HepG2 (cell line): Measurements from ENCODE around the gene NUP62. TPM values are rescaled to one million over a fixed set of nuclear protein-coding genes. Genes with fewer than 3 reads are reported as not detected.
A peak's percentile ranks its signal among the peaks of the same experiment; 100 is the strongest.

Source experiments
- ATAC-seq: fragments of 200-7000 bp; cut with Tn5 transposase; 3 replicates; pipeline ENCODE4 v1.9.1; 2020; ENCODE audit warnings: mild to moderate bottlenecking, moderate library complexity
- BruUV-seq: library from RNA; stranded (reverse); fragments of 400-500 nt; replicated peaks from 2 replicates; lab custom pipeline; 2021; lab: Mats Ljungman, UMichigan
- CTCF ChIA-PET: fragments of 300-600 bp; formaldehyde crosslinking; extraction: SDS; loops from one replicate; lab custom pipeline; 2021; ENCODE audit warnings: low total read pairs, inconsistent platforms, low intra/inter-chr PET ratio; lab: Yijun Ruan, JAX
- POLR2A ChIA-PET: fragments of 350-600 bp; sonication (Branson Sonifier 250); formaldehyde crosslinking; loops from one replicate; lab custom pipeline; 2020; ENCODE audit warnings: antibody characterized with exemption, inconsistent platforms; lab: Yijun Ruan, JAX
- DNase-seq: peaks from one replicate; pipeline ENCODE4 v3.0.0-alpha.2; 2015; ENCODE audit warnings: low spot score
- FAIRE-seq: peaks from 3 replicates; lab custom pipeline; 2011; peaks lifted over from hg19 to GRCh38; lab: Jason Lieb, UNC
- H2AFZ ChIP-seq: one replicate; pipeline ENCODE4 v1.6.1; 2011; ENCODE audit warnings: low read length, inconsistent platforms
- H3K27ac ChIP-seq: fragments of 300-600 bp; 3 replicates; pipeline ENCODE4 v1.8.0; 2011; ENCODE audit warnings: mixed run types, mild to moderate bottlenecking, mixed read lengths, low read length, inconsistent platforms; ENCODE audit not compliant: insufficient read depth; ENCODE audit errors: extremely low read length
- H3K27me3 ChIP-seq, 2 experiments: fragments of 200-600 bp in 1 of 2; 2 replicates in 1 of 2; 3 replicates in 1 of 2; pipeline versions ENCODE4 v1.6.0 to v1.8.0; 2011; ENCODE audit warnings: low read length in 2 of 2, mild to moderate bottlenecking in 2 of 2, moderate library complexity in 2 of 2, inconsistent platforms in 1 of 2; ENCODE audit not compliant: insufficient read depth in 2 of 2, control insufficient read depth in 1 of 2
- H3K36me3 ChIP-seq, 2 experiments: fragments of 200-600 bp in 1 of 2; replicated peaks in 1 of 2; 2 replicates in 1 of 2; 3 replicates in 1 of 2; pipeline versions ENCODE4 v1.5.1 to v1.8.0; 2011; ENCODE audit warnings: low read length in 2 of 2, inconsistent platforms in 1 of 2; ENCODE audit not compliant: insufficient read depth in 2 of 2, control insufficient read depth in 1 of 2
- H3K4me1 ChIP-seq: 2 replicates; pipeline ENCODE4 v1.5.1; 2012; ENCODE audit warnings: low read length, inconsistent platforms; ENCODE audit not compliant: insufficient read depth
- H3K4me2 ChIP-seq: 2 replicates; pipeline ENCODE4 v1.6.0; 2011; ENCODE audit warnings: low read depth, low read length, inconsistent platforms
- H3K4me3 ChIP-seq, 3 experiments: fragments of 200-600 bp in 1 of 3; sonication (generic), shearing (Covaris generic) in 1 of 3; replicated peaks in 1 of 3; 2 replicates each; pipeline ENCODE4 v1.5.1; 2011 to 2016; ENCODE audit warnings: low read length in 3 of 3, inconsistent platforms in 2 of 3, low read depth in 2 of 3, mild to moderate bottlenecking in 2 of 3, control low read depth in 1 of 3, mixed read lengths in 1 of 3; ENCODE audit not compliant: insufficient read depth in 1 of 3
- H3K79me2 ChIP-seq: one replicate; pipeline ENCODE4 v1.6.1; 2011; ENCODE audit warnings: low read length, inconsistent platforms; ENCODE audit not compliant: insufficient read depth
- H3K9ac ChIP-seq: 2 replicates; pipeline ENCODE4 v1.6.0; 2011; ENCODE audit warnings: mild to moderate bottlenecking, low read depth, low read length, inconsistent platforms; ENCODE audit not compliant: insufficient read depth
- H3K9me3 ChIP-seq: 2 replicates; pipeline ENCODE4 v1.5.1; 2012; ENCODE audit warnings: mild to moderate bottlenecking, low read length
- H4K20me1 ChIP-seq: 2 replicates; pipeline ENCODE4 v1.6.0; 2011; ENCODE audit warnings: inconsistent platforms, mild to moderate bottlenecking, low read length, moderate library complexity; ENCODE audit not compliant: insufficient read depth
- AGO2 ChIP-seq: fragments of 200-400 bp; formaldehyde crosslinking; optimal IDR thresholded peaks from 2 replicates; pipeline ENCODE3; 2017; ENCODE audit warnings: mild to moderate bottlenecking, low read depth, low read length, moderate library complexity
- AKAP8 ChIP-seq: sonication (generic); formaldehyde crosslinking; IDR thresholded peaks from 2 replicates; pipeline ENCODE4 v1.5.1; 2020; ENCODE audit warnings: mild to moderate bottlenecking, missing genetic modification reagents
- KDM5B ChIP-seq: sonication (generic); formaldehyde crosslinking; IDR thresholded peaks from 2 replicates; pipeline ENCODE4 v1.4.0; 2020; ENCODE audit warnings: missing genetic modification reagents, mild to moderate bottlenecking, borderline replicate concordance
- NR2F1 ChIP-seq, 2 experiments: fragments of 450-650 bp in 1 of 2; formaldehyde crosslinking in 1 of 2; IDR thresholded peaks; 2 replicates each; pipeline versions ENCODE4 v1.5.0 to v1.6.1; 2016 to 2020; ENCODE audit warnings: mild to moderate bottlenecking in 1 of 2, missing compliant biosample characterization in 1 of 2, missing genetic modification reagents in 1 of 2, moderate library complexity in 1 of 2
- RBFOX2 ChIP-seq: fragments of 200-400 bp; formaldehyde crosslinking; IDR thresholded peaks from 2 replicates; pipeline ENCODE4 v1.6.1; 2017; ENCODE audit warnings: low read depth, mild to moderate bottlenecking, low read length
- ZNF205 ChIP-seq: IDR thresholded peaks from 2 replicates; pipeline ENCODE4 v1.6.1; 2018; ENCODE audit warnings: missing biosample characterization, missing genetic modification reagents
- ZNF225 ChIP-seq: sonication (generic); formaldehyde crosslinking; IDR thresholded peaks from 2 replicates; pipeline ENCODE4 v1.4.0; 2020; ENCODE audit warnings: mild to moderate bottlenecking, missing genetic modification reagents
- ZNF333 ChIP-seq: sonication (generic); formaldehyde crosslinking; IDR thresholded peaks from 2 replicates; pipeline ENCODE4 v1.4.0; 2020; ENCODE audit warnings: mild to moderate bottlenecking, missing genetic modification reagents, borderline replicate concordance
- ZNF660 ChIP-seq: sonication (generic); formaldehyde crosslinking; IDR thresholded peaks from 2 replicates; pipeline ENCODE4 v1.5.1; 2020; ENCODE audit warnings: mild to moderate bottlenecking, low read depth, missing genetic modification reagents, borderline replicate concordance
- ZNF781 ChIP-seq: sonication (generic); formaldehyde crosslinking; IDR thresholded peaks from 2 replicates; pipeline ENCODE4 v1.5.1; 2020; ENCODE audit warnings: borderline replicate concordance, mild to moderate bottlenecking, missing genetic modification reagents; ENCODE audit errors: not compliant biosample characterization
- ZNF792 ChIP-seq: IDR thresholded peaks from 2 replicates; pipeline ENCODE4 v1.6.1; 2016
- WGBS: methylation state at CpG from one replicate; pipeline ENCODE4 v1.1.6; 2017; ENCODE audit warnings: low lambda C conversion rate; 5-methylcytosine and 5-hydroxymethylcytosine counted together
- in situ Hi-C: cut with HindIII; loops from 2 replicates; pipeline ENCODE4 v1.10.0; 2017; ENCODE audit warnings: low pct_unique_long_range_greater_than_20kb; ENCODE audit not compliant: extremely low pct_ligation_motif_present
- intact Hi-C: fragments of 100-400 bp; cut with micrococcal nuclease; formaldehyde crosslinking; loops from one replicate; pipeline ENCODE4 v1.10.0; 2022; ENCODE audit not compliant: unreplicated experiment
- polyA plus RNA-seq, 8 experiments: library from polyadenylated mRNA; depleted of rRNA in 3 of 8; stranded (reverse) in 7 of 8; unstranded in 1 of 8; fragments of >200 nt; fragmentation: Illumina TruSeq in 4 of 8; extraction: Trizol in 4 of 8; gene quantifications; 2 replicates each; pipeline versions ENCODE4 v1.2.1 to v1.2.3, GENCODE V29; 2011 to 2016; ENCODE audit warnings: low read depth in 4 of 8, missing spikeins in 1 of 8, mixed read lengths in 1 of 8; ENCODE audit not compliant: insufficient read depth in 1 of 8
- total RNA-seq, 5 experiments: library from RNA; depleted of rRNA; stranded (reverse); fragments of >200 nt; fragmentation: Illumina TruSeq; extraction: Trizol; gene quantifications; 2 replicates each; pipeline ENCODE4 v1.2.3, GENCODE V29; 2016; ENCODE audit warnings: low read depth in 1 of 5
- TF ChIP-seq, protein P1 (sequence below): sonication (generic); formaldehyde crosslinking; IDR thresholded peaks from 2 replicates; pipeline ENCODE4 v1.4.0; 2020; ENCODE audit warnings: missing genetic modification reagents
- TF ChIP-seq, protein P2 (sequence below): sonication (generic); formaldehyde crosslinking; IDR thresholded peaks from 2 replicates; pipeline ENCODE4 v1.5.0; 2020; ENCODE audit warnings: mild to moderate bottlenecking, missing genetic modification reagents
- TF ChIP-seq, protein P3 (sequence below): IDR thresholded peaks from 2 replicates; pipeline ENCODE4 v1.6.1; 2016

NUP62 gene
- total and polyA plus RNA-seq, 2 of the 13 experiments (the other 11 are each of a cell fraction or from before 2014, with no cell fraction given): 16.5 to 41.5 TPM

DNA sequence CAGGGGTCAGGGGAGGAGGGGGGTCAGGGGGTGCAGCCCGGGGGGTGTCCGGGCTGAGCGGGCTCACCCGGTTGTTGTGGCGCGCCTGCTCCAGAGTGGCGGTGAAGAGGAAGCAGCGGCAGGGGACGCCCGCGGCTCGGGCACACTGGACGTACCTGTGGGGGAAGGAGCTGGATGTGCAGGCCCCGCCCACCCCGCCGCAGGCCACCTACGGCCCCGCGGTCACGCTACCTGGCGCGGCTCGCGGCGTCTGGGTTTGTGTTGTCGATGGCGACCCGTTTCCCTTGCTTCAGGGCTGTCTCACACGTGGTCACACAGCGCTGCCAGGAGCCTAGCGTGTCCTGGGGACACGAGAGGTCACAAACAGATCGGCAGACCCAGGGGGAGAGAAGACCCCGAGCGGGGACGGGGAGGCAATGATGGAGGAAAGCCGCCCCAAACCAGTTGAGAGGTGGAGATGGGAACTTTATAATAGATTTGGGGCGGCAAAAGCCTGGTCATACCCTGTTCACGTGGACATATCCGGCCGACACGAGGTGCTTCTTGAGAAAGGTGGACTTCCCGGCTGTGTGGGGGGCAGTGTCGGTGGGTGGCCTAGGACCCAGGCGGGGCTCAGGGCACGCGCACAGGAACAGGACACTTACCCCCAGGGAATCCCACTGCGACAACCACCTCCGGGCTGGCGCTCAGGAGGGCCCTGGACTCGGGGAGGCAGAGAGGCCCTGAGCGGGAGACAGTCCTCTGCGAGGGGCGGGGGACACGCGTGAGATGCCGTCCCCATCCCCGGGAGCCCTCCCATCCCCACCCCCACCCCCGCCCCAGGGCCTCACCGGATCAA, 67.5 kb downstream of the NUP62 start:
- intact Hi-C loops: no loop called here
- Histone ChIP-seq H3K9ac (no peak overlapping the region), H3K9me3 (no peaks in the 10 kb centered on the region), H3K79me2 (peaks cover 16% of the 10 kb centered on the region), H3K27ac (no peak overlapping the region), H3K4me1 (peaks cover 27% of the 10 kb centered on the region), H3K4me3 (no peak overlapping the region), H3K4me2 (no peak overlapping the region), H2AFZ (no peak overlapping the region), H3K36me3 (peaks cover 26 to 60% of the 10 kb centered on the region in 2 experiments), H4K20me1 (peaks cover 6% of the 10 kb centered on the region), H3K27me3 (no peaks in the 10 kb centered on the region; a peak in 1 of 5 replicates)
- WGBS: 97% methylated on average over 40 of the region's 60 CpGs
- CTCF ChIA-PET: no interaction called here
- in situ Hi-C loops: no loop called here
- no TSS peak for BruUV-seq
- POLR2A ChIA-PET: interaction anchor here (1.1 to 1.3 kb wide), 2 partner anchors 8 to 11 kb away, joined by 3 to 4 read pairs; no protein-coding TSS in a partner anchor
- FAIRE-seq (no peak), ATAC-seq (no peak), DNase-seq (no peak)
- TF ChIP-seq ZNF205 (CRISPR knock-in tag) (no peak), KDM5B (no peak), ZNF781 (no peak), AKAP8 (CRISPR knock-in tag) (peak; percentile 70; the same call in 1 of the 2 replicates), ZNF333 (no peak), AGO2 (peak; percentile 54), RBFOX2 (peak; percentile 62; the same call in 1 of the 2 replicates), ZNF660 (CRISPR knock-in tag) (no peak), ZNF225 (CRISPR knock-in tag) (no peak), NR2F1 (CRISPR knock-in tag; IDR thresholded peaks at IDR 0.05) (no peak), ZNF792 (CRISPR knock-in tag) (no peak)
- TF ChIP-seq, protein P1, sequence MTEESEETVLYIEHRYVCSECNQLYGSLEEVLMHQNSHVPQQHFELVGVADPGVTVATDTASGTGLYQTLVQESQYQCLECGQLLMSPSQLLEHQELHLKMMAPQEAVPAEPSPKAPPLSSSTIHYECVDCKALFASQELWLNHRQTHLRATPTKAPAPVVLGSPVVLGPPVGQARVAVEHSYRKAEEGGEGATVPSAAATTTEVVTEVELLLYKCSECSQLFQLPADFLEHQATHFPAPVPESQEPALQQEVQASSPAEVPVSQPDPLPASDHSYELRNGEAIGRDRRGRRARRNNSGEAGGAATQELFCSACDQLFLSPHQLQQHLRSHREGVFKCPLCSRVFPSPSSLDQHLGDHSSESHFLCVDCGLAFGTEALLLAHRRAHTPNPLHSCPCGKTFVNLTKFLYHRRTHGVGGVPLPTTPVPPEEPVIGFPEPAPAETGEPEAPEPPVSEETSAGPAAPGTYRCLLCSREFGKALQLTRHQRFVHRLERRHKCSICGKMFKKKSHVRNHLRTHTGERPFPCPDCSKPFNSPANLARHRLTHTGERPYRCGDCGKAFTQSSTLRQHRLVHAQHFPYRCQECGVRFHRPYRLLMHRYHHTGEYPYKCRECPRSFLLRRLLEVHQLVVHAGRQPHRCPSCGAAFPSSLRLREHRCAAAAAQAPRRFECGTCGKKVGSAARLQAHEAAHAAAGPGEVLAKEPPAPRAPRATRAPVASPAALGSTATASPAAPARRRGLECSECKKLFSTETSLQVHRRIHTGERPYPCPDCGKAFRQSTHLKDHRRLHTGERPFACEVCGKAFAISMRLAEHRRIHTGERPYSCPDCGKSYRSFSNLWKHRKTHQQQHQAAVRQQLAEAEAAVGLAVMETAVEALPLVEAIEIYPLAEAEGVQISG (CRISPR knock-in tag): no peak
- TF ChIP-seq, protein P2, sequence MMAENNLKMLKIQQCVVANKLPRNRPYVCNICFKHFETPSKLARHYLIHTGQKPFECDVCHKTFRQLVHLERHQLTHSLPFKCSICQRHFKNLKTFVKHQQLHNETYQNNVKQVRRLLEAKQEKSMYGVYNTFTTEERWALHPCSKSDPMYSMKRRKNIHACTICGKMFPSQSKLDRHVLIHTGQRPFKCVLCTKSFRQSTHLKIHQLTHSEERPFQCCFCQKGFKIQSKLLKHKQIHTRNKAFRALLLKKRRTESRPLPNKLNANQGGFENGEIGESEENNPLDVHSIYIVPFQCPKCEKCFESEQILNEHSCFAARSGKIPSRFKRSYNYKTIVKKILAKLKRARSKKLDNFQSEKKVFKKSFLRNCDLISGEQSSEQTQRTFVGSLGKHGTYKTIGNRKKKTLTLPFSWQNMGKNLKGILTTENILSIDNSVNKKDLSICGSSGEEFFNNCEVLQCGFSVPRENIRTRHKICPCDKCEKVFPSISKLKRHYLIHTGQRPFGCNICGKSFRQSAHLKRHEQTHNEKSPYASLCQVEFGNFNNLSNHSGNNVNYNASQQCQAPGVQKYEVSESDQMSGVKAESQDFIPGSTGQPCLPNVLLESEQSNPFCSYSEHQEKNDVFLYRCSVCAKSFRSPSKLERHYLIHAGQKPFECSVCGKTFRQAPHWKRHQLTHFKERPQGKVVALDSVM (CRISPR knock-in tag): no peak
- TF ChIP-seq, protein P3, sequence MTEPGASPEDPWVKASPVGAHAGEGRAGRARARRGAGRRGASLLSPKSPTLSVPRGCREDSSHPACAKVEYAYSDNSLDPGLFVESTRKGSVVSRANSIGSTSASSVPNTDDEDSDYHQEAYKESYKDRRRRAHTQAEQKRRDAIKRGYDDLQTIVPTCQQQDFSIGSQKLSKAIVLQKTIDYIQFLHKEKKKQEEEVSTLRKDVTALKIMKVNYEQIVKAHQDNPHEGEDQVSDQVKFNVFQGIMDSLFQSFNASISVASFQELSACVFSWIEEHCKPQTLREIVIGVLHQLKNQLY (CRISPR knock-in tag): no peak
